Uterus (tissue), 2 donors: ENCODE measurements around the gene CD2AP.

Experiments used
- POLR2A ChIP-seq, 2 donors: fragments of 450-650 bp; IDR thresholded peaks; one replicate each; pipeline ENCODE4 v1.6.1; 2016; ENCODE audit warnings: antibody characterized with exemption in 2 of 2, mild to moderate bottlenecking in 1 of 2, moderate library complexity in 1 of 2
- TF ChIP-seq, protein P1 (sequence below), 4 experiments: fragments of 200-600 bp in 2 of 4; fragments of 450-650 bp in 2 of 4; sonication (generic) in 2 of 4; IDR thresholded peaks; one replicate each; pipeline ENCODE4 v1.5.1; 2016 to 2019; ENCODE audit warnings: antibody characterized with exemption in 4 of 4, mild to moderate bottlenecking in 2 of 4, moderate library complexity in 1 of 4

DNA sequence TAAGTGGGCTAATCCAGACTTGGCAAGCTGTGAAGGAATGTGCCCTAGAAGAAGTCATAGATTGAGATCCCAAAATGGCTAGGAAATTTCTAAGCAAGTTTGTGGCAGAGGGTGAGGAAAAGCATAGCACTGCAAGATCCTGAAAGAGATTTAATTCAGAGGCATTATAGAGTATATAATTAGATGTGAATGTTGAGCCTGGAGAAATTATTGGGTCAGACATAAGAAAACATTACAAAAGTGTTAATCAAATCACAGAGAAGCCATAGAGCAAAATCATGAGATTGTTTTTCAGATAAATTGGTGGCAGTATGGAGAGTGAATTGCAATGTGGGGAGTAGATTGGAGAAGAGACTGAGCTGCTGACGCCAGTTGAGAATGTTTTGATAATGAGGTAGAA is 90.0 kb downstream of the CD2AP start:
- TF ChIP-seq POLR2A (IDR thresholded peaks at IDR 0.05) = no peak
- TF ChIP-seq, protein P1, sequence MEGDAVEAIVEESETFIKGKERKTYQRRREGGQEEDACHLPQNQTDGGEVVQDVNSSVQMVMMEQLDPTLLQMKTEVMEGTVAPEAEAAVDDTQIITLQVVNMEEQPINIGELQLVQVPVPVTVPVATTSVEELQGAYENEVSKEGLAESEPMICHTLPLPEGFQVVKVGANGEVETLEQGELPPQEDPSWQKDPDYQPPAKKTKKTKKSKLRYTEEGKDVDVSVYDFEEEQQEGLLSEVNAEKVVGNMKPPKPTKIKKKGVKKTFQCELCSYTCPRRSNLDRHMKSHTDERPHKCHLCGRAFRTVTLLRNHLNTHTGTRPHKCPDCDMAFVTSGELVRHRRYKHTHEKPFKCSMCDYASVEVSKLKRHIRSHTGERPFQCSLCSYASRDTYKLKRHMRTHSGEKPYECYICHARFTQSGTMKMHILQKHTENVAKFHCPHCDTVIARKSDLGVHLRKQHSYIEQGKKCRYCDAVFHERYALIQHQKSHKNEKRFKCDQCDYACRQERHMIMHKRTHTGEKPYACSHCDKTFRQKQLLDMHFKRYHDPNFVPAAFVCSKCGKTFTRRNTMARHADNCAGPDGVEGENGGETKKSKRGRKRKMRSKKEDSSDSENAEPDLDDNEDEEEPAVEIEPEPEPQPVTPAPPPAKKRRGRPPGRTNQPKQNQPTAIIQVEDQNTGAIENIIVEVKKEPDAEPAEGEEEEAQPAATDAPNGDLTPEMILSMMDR (IDR thresholded peaks at IDR 0.05) = no peak
